ENCODE results near the gene NBPF3.

Gene NBPF3

DNA sequence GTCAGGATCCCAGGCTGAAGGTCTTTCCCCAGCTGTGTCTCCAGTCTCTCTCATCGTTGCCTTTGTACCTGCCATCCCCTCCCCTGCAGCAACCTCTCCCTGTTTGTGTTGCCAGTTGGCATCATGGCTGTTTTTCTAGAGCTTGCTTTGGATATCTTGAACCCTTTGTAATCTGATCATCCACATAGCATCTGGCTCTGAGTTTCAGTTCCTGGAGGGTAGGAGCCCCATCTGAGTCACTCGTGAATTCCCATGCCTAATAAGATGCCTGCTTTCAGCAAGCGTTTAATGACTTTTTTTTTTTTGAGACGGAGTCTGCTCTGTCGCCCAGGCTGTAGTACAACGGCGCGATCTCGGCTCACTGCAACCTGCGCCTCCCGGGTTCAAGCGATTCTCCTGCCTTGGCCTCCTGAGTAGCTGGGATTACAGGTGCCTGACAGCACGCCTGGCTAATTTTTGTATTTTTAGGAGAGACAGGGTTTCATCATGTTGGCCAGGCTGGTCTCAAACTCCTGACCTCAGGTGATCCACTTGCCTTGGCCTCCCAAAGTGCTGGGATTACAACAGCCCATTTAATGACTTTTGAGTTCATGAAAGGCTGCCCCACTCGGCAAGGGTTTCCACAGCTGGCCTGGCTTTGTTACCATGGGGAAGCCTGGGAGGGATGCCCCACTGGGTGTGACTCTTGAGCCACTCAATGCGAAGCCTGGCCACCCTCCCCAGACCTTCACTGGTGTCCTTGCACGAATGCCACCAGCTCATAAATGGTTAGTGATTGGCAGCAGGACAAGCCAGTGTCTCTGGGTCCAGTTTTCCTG lies 81.2 kb downstream of the NBPF3 start:
- DNase-seq, result no peak

DNA sequence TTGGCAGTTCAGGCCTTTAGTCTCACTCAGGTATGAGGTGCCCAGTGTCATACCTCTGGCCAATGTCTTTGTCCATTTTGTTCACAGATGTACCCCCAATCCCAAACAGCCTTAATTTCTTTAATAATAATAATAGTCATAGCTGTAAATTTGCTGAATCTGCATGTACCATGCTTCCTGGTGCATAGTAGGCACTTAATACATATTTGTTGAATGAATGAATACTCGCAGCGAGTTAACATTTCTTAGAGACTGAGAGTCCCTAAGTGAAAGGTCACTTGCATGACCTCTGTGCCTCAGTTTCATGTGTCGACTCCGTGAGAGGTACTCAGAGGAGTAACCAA lies 81.8 kb downstream of the NBPF3 start:
- no peak for DNase-seq

DNA sequence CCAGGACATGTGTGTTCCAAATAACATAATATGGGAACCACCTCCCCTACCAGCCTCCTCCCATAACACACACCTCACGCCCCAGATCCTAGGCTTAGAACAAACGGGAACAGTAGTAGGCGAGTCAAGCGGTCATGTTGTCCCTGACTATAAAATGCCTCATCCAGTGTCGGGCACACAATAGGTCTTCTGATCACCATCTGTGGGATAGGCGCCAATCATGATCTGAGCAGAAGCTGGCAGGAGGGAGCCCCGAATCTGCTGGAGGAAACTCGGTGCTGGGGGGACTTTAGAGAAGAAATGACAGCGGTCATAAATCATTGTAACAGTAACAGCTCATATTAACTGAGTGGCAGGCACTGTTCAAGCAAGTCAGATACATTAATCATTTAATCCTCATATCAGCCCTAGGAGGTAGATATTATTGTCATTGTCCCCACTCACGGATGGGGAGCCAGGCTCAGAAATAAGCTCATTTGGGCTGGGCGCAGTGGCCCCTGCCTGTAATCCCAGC lies 82.6 kb downstream of the NBPF3 start:
- DNase-seq, result no peak

GRCh38 chr1:21523297-21523813 lies 83.4 kb downstream of the NBPF3 start:
- DNase-seq, result no peak

DNA sequence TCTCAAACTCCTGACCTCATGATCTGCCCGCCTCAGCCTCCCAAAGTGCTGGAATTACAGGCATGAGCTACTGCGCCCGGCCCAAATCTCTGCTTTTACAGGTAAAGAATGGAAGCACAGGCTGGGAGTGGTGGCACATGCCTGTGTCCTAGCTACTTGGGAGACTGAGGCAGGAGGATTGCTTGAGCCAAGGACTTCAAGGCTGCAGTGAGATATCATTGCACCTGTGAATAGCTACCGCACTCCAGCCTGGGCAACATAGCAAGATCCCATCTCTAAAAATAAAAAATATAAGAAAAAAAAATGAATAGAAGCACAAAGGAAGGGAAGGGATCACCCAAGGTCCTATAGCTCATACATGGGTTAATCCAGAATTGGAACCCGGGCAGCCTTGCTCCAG lies 84.3 kb downstream of the NBPF3 start:
- no peak for DNase-seq

- DNase-seq, result no peak
Observed at GRCh38 chr1:21524686-21525339, 84.9 kb downstream of the NBPF3 start.

DNA sequence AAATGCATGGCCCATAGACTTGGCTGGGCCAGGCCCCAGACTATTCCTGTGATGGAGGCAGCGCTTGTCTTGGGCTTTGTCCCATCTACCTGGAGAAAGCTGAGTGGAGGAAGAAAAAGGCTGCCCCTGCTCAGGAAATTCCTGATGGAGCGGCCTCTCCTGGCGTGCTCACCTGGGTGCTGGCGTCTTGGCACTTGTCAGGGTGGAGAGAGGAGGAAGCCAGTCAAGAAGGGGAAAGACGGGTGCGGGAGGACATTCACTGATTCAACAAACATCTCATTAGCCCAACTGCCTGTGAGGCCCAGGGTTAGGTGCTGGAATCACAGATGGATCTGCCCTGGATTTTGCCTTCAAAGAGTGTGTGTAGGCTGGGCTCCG lies 85.4 kb downstream of the NBPF3 start:
- DNase-seq, result no peak

- DNase-seq, result no peak
Observed at GRCh38 chr1:21526441-21526840, 86.5 kb downstream of the NBPF3 start.

DNA sequence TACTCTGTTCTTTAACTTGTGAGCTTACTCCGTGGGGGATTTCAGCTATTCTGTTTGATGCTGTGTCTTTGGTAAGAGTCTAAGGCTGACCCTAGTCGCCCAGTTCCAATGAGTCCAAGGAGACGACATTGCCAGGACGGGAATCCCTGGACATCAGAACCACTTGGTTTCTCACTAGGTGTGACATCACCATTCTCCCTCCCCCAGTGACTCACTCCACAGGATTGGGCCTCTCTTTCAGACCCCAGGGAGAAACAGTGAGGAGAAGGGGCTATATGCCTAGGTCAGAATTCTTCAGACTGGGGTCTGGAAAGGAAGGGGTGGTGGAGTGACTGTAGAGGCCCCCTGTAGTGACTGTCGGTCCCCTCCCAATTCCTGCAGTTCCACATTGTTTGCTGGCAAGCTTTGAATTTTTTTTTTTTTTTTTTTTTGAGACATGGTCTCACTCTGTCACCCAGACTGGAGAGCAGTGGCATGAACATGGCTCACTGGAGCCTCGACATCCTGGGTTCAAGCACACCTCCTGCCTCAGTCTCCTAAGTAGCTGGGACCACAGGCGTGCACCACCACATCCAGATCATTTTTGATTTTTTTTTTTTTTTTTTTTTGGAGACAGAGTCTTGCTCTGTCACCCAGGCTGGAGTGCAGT lies 90.6 kb downstream of the NBPF3 start:
- no peak for DNase-seq

DNA sequence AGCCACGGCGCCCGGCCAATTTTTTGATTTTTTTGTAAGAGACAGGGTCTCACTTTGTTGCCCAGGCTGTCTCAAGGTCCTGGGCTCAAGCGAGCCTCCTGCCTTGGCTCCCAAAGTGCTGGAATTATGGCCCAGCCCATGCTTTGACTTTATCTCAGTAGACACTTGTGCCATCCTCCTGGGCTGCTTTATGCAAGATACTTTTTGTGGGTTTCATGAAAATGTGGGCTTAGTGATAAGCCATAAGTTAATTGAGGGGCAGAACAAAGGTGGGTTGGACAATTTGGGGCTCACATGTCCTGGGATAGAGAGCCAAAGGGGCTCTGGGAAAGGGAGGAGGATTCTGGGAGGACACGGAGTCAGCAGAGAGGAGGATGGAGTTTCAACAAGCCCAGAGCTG lies 91.3 kb downstream of the NBPF3 start:
- DNase-seq, result no peak

GRCh38 chr1:21532496-21532895 lies 92.6 kb downstream of the NBPF3 start:
- DNase-seq, result no peak

- DNase-seq, result no peak
Observed at GRCh38 chr1:21532992-21533534, 93.1 kb downstream of the NBPF3 start.

DNA sequence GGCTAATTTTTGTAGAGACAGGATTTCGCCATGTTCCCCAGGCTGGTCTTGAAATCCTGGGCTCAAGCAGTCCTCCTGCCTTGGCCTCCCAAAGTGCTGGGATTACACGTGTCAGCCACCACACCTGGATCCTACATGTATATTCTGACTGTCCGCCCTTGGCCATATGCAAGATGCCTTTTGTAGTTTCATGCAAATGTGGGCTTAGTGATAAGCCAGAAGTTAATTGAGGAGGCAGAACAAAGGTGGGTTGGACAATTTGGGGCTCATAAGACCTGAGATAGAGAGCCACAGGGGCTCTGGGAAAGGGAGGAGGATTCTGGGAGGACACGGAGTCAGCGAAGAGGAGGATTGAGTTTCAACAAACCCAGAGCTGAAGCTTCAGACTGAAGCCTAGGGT lies 94.2 kb downstream of the NBPF3 start:
- no peak for DNase-seq
